ENCODE data around the gene TMCC1. TPM values are rescaled to one million over a fixed set of nuclear protein-coding genes. Genes with fewer than 3 reads are reported as not detected.
"Not testable (repeated sequence)": the region's sequence is repeated elsewhere in the genome, so short reads cannot be mapped to it uniquely, and the experiment has no call there.

Gene TMCC1
- total RNA-seq, 2 donors from 2014 or later: 16.7 to 16.9 TPM

DNA sequence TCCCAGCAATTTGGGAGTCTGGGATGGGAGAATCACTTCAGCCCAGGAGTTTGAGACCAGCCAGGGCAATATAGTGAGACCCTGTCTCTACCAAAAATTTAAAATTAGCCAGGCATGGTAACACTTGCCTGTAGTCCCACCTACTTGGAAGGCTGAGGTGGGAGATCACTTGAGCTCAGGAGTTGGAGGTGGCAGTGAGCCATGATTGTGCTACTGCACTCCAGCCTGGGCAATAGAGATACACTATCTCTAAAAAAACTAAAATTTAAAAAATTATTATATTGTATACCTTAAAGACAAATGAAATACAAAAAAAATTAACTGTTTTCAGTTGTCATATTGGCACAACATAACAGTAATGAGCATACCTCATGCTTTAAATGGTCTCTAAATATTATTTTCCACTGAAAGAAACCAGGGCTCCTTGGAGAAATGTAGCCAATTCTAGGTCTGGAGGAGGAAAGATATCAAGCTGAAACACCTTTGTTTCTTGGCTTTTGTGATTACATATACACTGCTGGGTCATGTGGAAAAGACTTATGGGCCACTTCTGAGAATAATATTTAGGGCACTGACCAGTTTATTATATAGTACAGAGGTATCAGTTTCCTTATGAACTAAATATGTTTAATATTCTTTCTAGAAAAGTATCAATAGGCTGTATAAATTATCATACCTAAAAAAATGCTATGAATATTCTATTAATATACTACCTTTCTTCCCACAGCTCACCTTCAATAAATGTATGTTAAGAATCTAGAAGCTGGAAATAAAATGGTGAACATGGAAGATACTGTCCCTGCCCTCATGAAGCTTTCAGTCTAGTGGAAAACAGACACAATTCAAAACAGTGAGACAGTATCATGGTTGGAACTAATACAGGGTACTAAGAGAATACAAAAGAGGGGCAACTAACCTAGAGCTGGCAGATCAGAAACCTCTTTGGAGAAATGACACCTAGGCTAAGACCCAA lies 119.5 kb downstream of the TMCC1 start:
- H3K27me3 Mint-ChIP-seq (ENCODE audit: low read depth): no peaks in the 10 kb centered on the region
- H3K4me3 Mint-ChIP-seq: no peak overlapping the region
- no peaks in the 10 kb centered on the region for H3K4me1 Mint-ChIP-seq (ENCODE audit: low read depth)
- H3K36me3 Mint-ChIP-seq (ENCODE audit: insufficient read depth in 2 of 2): peaks cover 0 to 4% of the 10 kb centered on the region in 2 donors
- ATAC-seq (replicated peaks in 1 of 2): no peak
- no peak overlapping the region for H3K27ac Mint-ChIP-seq
- DNase-seq: no peak
- H3K9me3 Mint-ChIP-seq: no peaks in the 10 kb centered on the region

- Mint-ChIP-seq H3K9me3 (no peaks in the 10 kb centered on the region), H3K27ac (no peak overlapping the region), H3K36me3 (ENCODE audit: insufficient read depth in 2 of 2) (peaks cover 0 to 4% of the 10 kb centered on the region in 2 donors), H3K4me1 (ENCODE audit: low read depth) (no peaks in the 10 kb centered on the region), H3K27me3 (ENCODE audit: low read depth) (no peaks in the 10 kb centered on the region), H3K4me3 (no peak overlapping the region)
- no peak for DNase-seq
- no peak for ATAC-seq (replicated peaks in 1 of 2)
These were observed 122.9 kb downstream of the TMCC1 start for GRCh38 chr3:129770604-129771003.

- Mint-ChIP-seq H3K36me3 (ENCODE audit: insufficient read depth in 2 of 2) (peaks cover 0 to 4% of the 10 kb centered on the region in 2 donors), H3K27ac (no peak overlapping the region), H3K9me3 (no peaks in the 10 kb centered on the region), H3K27me3 (ENCODE audit: low read depth) (no peaks in the 10 kb centered on the region), H3K4me1 (ENCODE audit: low read depth) (no peaks in the 10 kb centered on the region), H3K4me3 (no peak overlapping the region)
- no peak for DNase-seq
- ATAC-seq (replicated peaks in 1 of 2): no peak
These were observed 123.9 kb downstream of the TMCC1 start for GRCh38 chr3:129769616-129770015.

DNA sequence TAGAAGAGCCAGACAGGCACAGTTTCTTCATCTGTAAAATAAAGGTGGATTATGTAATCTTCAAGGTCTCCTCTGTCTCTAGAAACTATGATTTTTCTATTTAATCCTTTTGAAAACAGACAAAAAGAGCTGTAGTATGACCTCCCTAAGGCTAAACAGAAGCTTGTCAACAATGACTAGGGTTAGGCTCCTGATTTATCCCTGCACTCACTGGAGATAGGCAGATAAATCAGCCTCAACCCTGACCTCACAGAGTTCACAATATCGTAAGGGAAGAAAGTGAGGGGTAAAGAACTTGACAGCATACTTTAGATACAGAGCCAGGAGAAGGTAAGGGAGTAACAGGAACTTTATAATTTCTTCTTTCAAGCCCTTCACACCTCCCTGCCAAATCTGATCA lies 124.8 kb downstream of the TMCC1 start:
- no peaks in the 10 kb centered on the region for H3K9me3 Mint-ChIP-seq

DNA sequence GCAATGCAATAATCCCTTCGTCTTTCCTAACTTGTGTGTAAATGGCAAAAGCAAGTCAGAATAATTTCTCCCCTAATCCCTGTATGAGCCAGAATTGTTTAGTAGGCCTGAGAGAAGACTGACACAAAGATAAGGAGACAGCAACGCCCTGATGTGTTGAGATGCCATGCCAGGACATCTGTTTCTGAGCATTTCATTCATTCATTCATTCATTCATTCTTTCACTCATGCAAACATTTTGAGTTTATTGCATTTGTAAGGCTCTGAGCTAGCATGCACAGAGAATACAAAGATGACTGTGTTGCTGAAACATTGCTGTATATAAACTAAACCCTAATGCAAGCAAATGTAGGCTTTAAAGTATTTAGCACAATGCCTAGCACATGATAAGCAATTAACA lies 127.4 kb downstream of the TMCC1 start:
- no peak overlapping the region for H3K27ac Mint-ChIP-seq
- ATAC-seq (replicated peaks in 1 of 2): no peak

More for the DNA sequence above, 124.8 kb downstream of the TMCC1 start:
- Mint-ChIP-seq H3K4me1 (ENCODE audit: low read depth) (no peaks in the 10 kb centered on the region), H3K36me3 (ENCODE audit: insufficient read depth in 2 of 2) (no peaks in the 10 kb centered on the region), H3K4me3 (no peak overlapping the region), H3K27ac (no peak overlapping the region), H3K27me3 (ENCODE audit: low read depth) (no peaks in the 10 kb centered on the region)
- DNase-seq (no peak), ATAC-seq (replicated peaks in 1 of 2) (no peak)

GRCh38 chr3:129764090-129764489 lies 129.4 kb downstream of the TMCC1 start:
- ATAC-seq (replicated peaks in 1 of 2) (no peak), DNase-seq (no peak)
- H3K36me3 Mint-ChIP-seq (ENCODE audit: insufficient read depth in 2 of 2): no peaks in the 10 kb centered on the region
- H3K9me3 Mint-ChIP-seq: no peaks in the 10 kb centered on the region
- no peaks in the 10 kb centered on the region for H3K27me3 Mint-ChIP-seq (ENCODE audit: low read depth)
- H3K4me3 Mint-ChIP-seq: no peak overlapping the region
- no peaks in the 10 kb centered on the region for H3K4me1 Mint-ChIP-seq (ENCODE audit: low read depth)
- peak overlapping the region; percentile 28 for H3K27ac Mint-ChIP-seq

More for the DNA sequence above, 127.4 kb downstream of the TMCC1 start:
- Mint-ChIP-seq H3K36me3 (ENCODE audit: insufficient read depth in 2 of 2) (no peaks in the 10 kb centered on the region), H3K4me3 (no peak overlapping the region), H3K27me3 (ENCODE audit: low read depth) (no peaks in the 10 kb centered on the region), H3K9me3 (no peaks in the 10 kb centered on the region), H3K4me1 (ENCODE audit: low read depth) (no peaks in the 10 kb centered on the region)
- no peak for DNase-seq

DNA sequence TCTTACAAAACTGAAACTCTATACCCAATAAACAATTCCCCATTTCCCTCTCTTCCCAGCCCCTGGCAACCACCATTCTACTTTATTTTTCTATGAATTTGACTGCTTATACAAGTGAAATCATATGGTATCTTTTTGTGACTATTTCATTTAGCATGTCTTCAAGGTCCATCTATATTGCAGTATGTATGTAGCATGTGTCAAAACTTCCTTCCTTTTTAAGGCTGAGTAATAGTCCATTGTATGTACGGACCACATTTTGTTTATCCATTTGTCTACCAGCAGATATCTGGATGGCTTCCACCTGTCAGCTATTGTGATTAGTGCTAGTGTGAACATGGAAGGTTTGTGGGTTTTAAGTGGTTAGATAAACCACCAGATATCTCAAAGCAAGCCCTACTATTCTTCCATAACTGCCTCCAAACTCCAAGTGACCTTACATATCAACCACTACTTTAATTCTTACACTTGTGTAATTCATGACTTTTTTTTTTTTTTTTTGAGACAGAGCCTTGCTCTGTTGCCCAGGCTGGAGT lies 134.7 kb downstream of the TMCC1 start:
- no peak overlapping the region for H3K4me3 Mint-ChIP-seq
- no peak for ATAC-seq (replicated peaks in 1 of 2)
- H3K4me1 Mint-ChIP-seq (ENCODE audit: low read depth): no peaks in the 10 kb centered on the region

GRCh38 chr3:129758306-129758705 lies 135.2 kb downstream of the TMCC1 start:
- no peak for ATAC-seq (replicated peaks in 1 of 2)
- no peak overlapping the region for H3K4me3 Mint-ChIP-seq
- H3K27ac Mint-ChIP-seq: no peak overlapping the region
- no peak for DNase-seq
- no peaks in the 10 kb centered on the region for H3K27me3 Mint-ChIP-seq (ENCODE audit: low read depth)
- H3K4me1 Mint-ChIP-seq (ENCODE audit: low read depth): no peaks in the 10 kb centered on the region
- peaks cover 2 to 13% of the 10 kb centered on the region in 2 donors for H3K36me3 Mint-ChIP-seq (ENCODE audit: insufficient read depth in 2 of 2)
- H3K9me3 Mint-ChIP-seq: peaks cover 0 to 5% of the 10 kb centered on the region in 2 donors

More for the DNA sequence above, 134.7 kb downstream of the TMCC1 start:
- peaks cover 2 to 9% of the 10 kb centered on the region in 2 donors for H3K36me3 Mint-ChIP-seq (ENCODE audit: insufficient read depth in 2 of 2)
- peaks cover 0 to 4% of the 10 kb centered on the region in 2 donors for H3K9me3 Mint-ChIP-seq
- H3K27me3 Mint-ChIP-seq (ENCODE audit: low read depth): no peaks in the 10 kb centered on the region
- DNase-seq: no peak
- no peak overlapping the region for H3K27ac Mint-ChIP-seq

DNA sequence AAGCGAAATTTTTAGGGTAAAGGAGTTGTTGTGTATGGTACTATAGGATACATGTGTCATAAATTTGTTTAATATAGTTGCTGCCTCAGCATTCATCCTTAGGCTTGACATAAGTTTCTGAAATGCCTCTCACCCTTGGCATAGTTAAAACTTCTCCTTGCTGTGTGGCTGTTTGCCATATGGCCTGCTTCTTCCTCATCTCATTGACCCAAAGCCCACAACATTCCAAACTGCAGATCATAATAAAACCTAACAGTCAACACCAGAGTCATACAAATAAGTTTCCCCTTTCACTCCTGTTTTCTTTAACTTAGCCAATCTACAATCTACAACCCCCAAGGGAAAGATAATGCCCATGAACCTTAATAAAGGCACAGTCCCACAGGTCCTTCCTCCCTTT lies 136.6 kb downstream of the TMCC1 start:
- H3K36me3 Mint-ChIP-seq (ENCODE audit: insufficient read depth in 2 of 2): peaks cover 6 to 23% of the 10 kb centered on the region in 2 donors
- H3K27ac Mint-ChIP-seq: no peak overlapping the region
- no peak overlapping the region for H3K4me3 Mint-ChIP-seq
- ATAC-seq (replicated peaks in 1 of 2) (no peak), DNase-seq (no peak)
- H3K9me3 Mint-ChIP-seq: peaks cover 5 to 9% of the 10 kb centered on the region in 2 donors
- H3K27me3 Mint-ChIP-seq (ENCODE audit: low read depth): no peaks in the 10 kb centered on the region
- H3K4me1 Mint-ChIP-seq (ENCODE audit: low read depth): no peaks in the 10 kb centered on the region

DNA sequence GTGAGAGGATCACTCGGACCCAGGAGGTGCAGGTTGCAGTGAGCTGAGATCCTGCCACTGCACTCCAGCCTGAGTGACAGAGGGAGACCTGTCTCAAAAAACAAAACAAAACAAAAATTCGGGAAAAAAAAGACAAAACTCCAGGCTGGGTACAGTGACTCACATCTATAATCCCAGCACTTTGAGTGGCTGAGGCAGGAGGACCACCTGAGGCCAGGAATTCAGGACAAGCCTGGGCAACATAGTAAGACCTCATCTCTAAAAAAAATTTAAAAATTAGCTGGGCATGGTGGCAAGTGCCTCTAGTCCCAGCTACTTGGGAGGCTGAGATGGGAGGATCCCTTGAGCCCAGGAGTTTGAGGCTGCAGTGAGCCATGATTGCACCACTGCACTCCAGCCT lies 142.4 kb downstream of the TMCC1 start:
- H3K9me3 Mint-ChIP-seq; ATAC-seq (replicated peaks in 1 of 2); DNase-seq; H3K4me3 Mint-ChIP-seq; H3K27ac Mint-ChIP-seq; H3K27me3 Mint-ChIP-seq (ENCODE audit: low read depth): not testable (repeated sequence)
- H3K4me1 Mint-ChIP-seq (ENCODE audit: low read depth): peaks cover 22% of the 10 kb centered on the region
- H3K36me3 Mint-ChIP-seq (ENCODE audit: insufficient read depth in 2 of 2): peaks cover 6 to 23% of the 10 kb centered on the region in 2 donors

DNA sequence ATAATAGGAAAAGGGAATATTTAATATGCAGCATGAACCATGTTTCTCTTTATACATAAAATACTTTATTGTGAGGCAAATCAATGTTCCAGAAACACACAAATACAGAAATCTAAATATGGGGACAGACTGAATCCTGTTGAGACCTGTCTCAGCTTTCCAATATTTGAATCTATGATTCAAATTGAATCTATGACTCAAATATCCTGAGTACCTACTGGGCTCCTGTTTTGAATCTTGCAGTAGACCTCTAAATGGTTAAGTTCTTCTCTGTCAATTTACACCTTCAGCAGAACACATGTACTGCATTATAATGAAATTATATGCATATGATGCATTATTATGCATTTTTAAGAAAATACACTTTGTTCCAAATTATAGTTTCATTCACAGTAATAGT lies 143.8 kb downstream of the TMCC1 start:
- peaks cover 22% of the 10 kb centered on the region for H3K4me1 Mint-ChIP-seq (ENCODE audit: low read depth)
- no peak overlapping the region for H3K27ac Mint-ChIP-seq
- H3K36me3 Mint-ChIP-seq (ENCODE audit: insufficient read depth in 2 of 2): peaks cover 6 to 18% of the 10 kb centered on the region in 2 donors
- no peak overlapping the region for H3K4me3 Mint-ChIP-seq
- DNase-seq (no peak), ATAC-seq (replicated peaks in 1 of 2) (peak; percentile 88 to 89)
- H3K27me3 Mint-ChIP-seq (ENCODE audit: low read depth): no peaks in the 10 kb centered on the region
- peaks cover 5 to 9% of the 10 kb centered on the region in 2 donors for H3K9me3 Mint-ChIP-seq

DNA sequence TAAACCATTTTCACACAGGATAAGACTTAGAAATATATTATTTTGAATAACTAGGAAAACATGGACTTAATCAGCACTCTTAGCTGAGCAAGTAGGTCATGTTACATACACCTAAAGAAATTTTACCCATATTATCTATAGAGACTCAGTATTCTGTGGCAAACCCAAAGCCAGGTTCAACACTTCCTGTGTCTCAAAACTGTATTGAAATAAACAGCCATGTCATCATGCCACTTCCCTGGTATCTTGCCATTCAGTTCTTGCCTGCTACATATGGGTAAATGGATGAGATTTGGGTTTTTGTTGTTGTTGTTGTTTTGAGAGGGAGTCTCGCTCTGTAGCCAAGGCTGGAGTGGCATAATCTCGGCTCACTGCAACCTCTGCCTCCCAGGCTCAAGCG lies 145.5 kb downstream of the TMCC1 start:
- Mint-ChIP-seq H3K36me3 (ENCODE audit: insufficient read depth in 2 of 2) (peaks cover 4 to 6% of the 10 kb centered on the region in 2 donors), H3K4me1 (ENCODE audit: low read depth) (peaks cover 22% of the 10 kb centered on the region), H3K27me3 (ENCODE audit: low read depth) (no peaks in the 10 kb centered on the region), H3K4me3 (no peak overlapping the region), H3K27ac (peak overlapping the region; percentile 39), H3K9me3 (peaks cover 3 to 4% of the 10 kb centered on the region in 2 donors)
- DNase-seq (no peak), ATAC-seq (replicated peaks in 1 of 2) (peak; percentile 39 to 70)

DNA sequence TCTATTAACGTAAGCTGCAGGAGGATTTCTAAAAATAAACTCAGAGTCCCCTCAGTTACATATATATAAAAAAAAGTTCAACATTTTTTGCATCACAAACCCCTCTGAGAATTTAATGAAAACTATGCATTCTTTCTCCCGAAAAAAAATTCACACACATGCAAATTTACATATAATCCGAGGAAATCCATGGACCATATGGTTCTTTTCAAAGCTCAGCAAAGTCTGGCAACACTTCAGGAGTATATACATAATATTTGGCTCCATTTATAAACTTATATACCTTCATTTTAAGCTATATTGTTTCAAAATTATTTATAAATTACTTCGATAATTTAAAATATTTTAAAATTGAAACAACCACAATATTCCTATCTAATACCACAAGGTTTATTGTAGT lies 146.4 kb downstream of the TMCC1 start:
- H3K36me3 Mint-ChIP-seq (ENCODE audit: insufficient read depth in 2 of 2): no peaks in the 10 kb centered on the region
- no peak overlapping the region for H3K4me3 Mint-ChIP-seq
- H3K27ac Mint-ChIP-seq: no peak overlapping the region
- H3K4me1 Mint-ChIP-seq (ENCODE audit: low read depth): peaks cover 27% of the 10 kb centered on the region
- no peak for DNase-seq
- H3K9me3 Mint-ChIP-seq: no peaks in the 10 kb centered on the region
- H3K27me3 Mint-ChIP-seq (ENCODE audit: low read depth): no peaks in the 10 kb centered on the region
- no peak for ATAC-seq (replicated peaks in 1 of 2)
